ENCODE measurements around the gene LRSAM1.
A peak's percentile ranks its signal among the peaks of the same experiment; 100 is the strongest.

The LRSAM1 gene

GRCh38 chr9:127502706-127503378, 51.5 kb downstream of the LRSAM1 start:
- H3K23ac ChIP-seq (ENCODE audit: low read length) = no peak overlapping the region
- H3K18ac ChIP-seq (ENCODE audit: low read length) = no peak overlapping the region
- no peak for DNase-seq
- H3K4ac ChIP-seq (ENCODE audit: low read depth, low read length) = no peak overlapping the region
- no peak overlapping the region for H4K12ac ChIP-seq (ENCODE audit: low read depth, low read length)
- no peak overlapping the region for H2BK12ac ChIP-seq (ENCODE audit: low read length)
- no peaks in the 10 kb centered on the region for H3K79me2 ChIP-seq (ENCODE audit: control insufficient read depth, insufficient read depth, low read length, poor library complexity)
- no peak overlapping the region for H4K8ac ChIP-seq (ENCODE audit: low read depth, low read length)
- no peak overlapping the region for H3K14ac ChIP-seq (ENCODE audit: low read length)
- H3K4me3 ChIP-seq (ENCODE audit: low read depth, low read length) = no peak overlapping the region
- H2BK120ac ChIP-seq (ENCODE audit: insufficient read depth, low read length, poor library complexity) = no peak overlapping the region
- no peak overlapping the region for H2AFZ ChIP-seq (ENCODE audit: insufficient read depth, low read length, poor library complexity)
- peaks cover 2% of the 10 kb centered on the region for H3K79me1 ChIP-seq (ENCODE audit: low read length)
- peaks cover 6 to 9% of the 10 kb centered on the region in 2 experiments for H3K4me1 ChIP-seq (ENCODE audit: control insufficient read depth in 1 of 2, insufficient read depth in 2 of 2, low read length in 2 of 2)
- no peaks in the 10 kb centered on the region for H3K9me3 ChIP-seq (ENCODE audit: insufficient read depth, low read depth, low read length)
- H2AK5ac ChIP-seq (ENCODE audit: low read length) = no peak overlapping the region
- H3K27ac ChIP-seq (ENCODE audit: low read depth, low read length) = no peak overlapping the region
- peaks cover 56 to 61% of the 10 kb centered on the region in 2 experiments for H3K36me3 ChIP-seq (ENCODE audit: control insufficient read depth in 1 of 2, insufficient read depth in 2 of 2, low read length in 2 of 2)
- WGBS (ENCODE audit: extremely low coverage, insufficient coverage, insufficient read length) = no CpG with 5 or more reads among the region's 21 CpGs
- H4K91ac ChIP-seq (ENCODE audit: low read depth, low read length) = no peak overlapping the region
- no peak overlapping the region for H2BK5ac ChIP-seq (ENCODE audit: low read depth, low read length, poor library complexity)
- H3K9ac ChIP-seq (ENCODE audit: low read length) = no peak overlapping the region
- no peak overlapping the region for H3K4me2 ChIP-seq (ENCODE audit: low read length)
- H3K27me3 ChIP-seq (ENCODE audit: insufficient read depth, low read length) = no peaks in the 10 kb centered on the region

DNA sequence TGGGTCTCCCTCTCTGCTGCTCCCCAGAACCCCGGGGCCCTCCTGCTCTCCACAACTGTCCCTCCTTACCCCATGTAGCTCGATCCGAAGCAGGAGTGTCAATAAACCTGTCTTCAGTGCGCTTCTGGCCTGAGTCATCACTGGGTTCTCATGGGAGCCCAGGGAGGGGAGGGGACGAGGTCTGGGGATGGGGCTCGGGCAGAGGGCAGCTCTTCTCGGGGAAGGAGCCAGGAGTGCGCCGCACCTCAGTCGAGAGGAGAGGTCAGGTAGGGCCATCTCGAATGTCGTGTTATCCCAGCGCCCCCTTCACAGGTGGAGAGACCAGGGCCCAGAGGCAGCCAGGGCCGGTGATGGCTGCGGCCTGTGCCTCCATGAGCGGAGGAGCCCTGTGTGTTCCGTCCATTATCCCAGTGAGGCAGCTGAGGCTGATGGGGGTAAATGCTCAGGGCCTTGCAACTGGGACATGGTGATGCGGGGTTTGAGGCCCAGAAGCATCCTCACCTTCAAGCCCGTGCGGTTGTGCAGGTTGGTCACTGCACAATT, 52.1 kb downstream of the LRSAM1 start:
- no peak overlapping the region for H3K18ac ChIP-seq (ENCODE audit: low read length)

GRCh38 chr9:127503947-127504886, 52.9 kb downstream of the LRSAM1 start:
- H3K27ac ChIP-seq (ENCODE audit: low read depth, low read length) = no peak overlapping the region
- H3K27me3 ChIP-seq (ENCODE audit: insufficient read depth, low read length) = no peaks in the 10 kb centered on the region
- no peak overlapping the region for H3K4ac ChIP-seq (ENCODE audit: low read depth, low read length)
- H3K4me2 ChIP-seq (ENCODE audit: low read length) = no peak overlapping the region
- no CpG with 5 or more reads among the region's 25 CpGs for WGBS (ENCODE audit: extremely low coverage, insufficient coverage, insufficient read length)
- no peaks in the 10 kb centered on the region for H3K9me3 ChIP-seq (ENCODE audit: insufficient read depth, low read depth, low read length)
- H2AFZ ChIP-seq (ENCODE audit: insufficient read depth, low read length, poor library complexity) = no peak overlapping the region
- H3K23ac ChIP-seq (ENCODE audit: low read length) = no peak overlapping the region
- H2AK5ac ChIP-seq (ENCODE audit: low read length) = no peak overlapping the region
- no peak overlapping the region for H2BK120ac ChIP-seq (ENCODE audit: insufficient read depth, low read length, poor library complexity)
- no peaks in the 10 kb centered on the region for H3K79me2 ChIP-seq (ENCODE audit: control insufficient read depth, insufficient read depth, low read length, poor library complexity)
- H4K91ac ChIP-seq (ENCODE audit: low read depth, low read length) = peak overlapping the region; percentile 17
- H3K79me1 ChIP-seq (ENCODE audit: low read length) = peaks cover 2% of the 10 kb centered on the region
- no peak overlapping the region for H2BK5ac ChIP-seq (ENCODE audit: low read depth, low read length, poor library complexity)
- no peak overlapping the region for H3K4me3 ChIP-seq (ENCODE audit: low read depth, low read length)
- H4K12ac ChIP-seq (ENCODE audit: low read depth, low read length) = no peak overlapping the region
- no peak overlapping the region for H3K18ac ChIP-seq (ENCODE audit: low read length)
- DNase-seq = peak; percentile 76 to 88
- no peak overlapping the region for H3K9ac ChIP-seq (ENCODE audit: low read length)
- peak overlapping the region; percentile 10 for H3K14ac ChIP-seq (ENCODE audit: low read length)
- H2BK12ac ChIP-seq (ENCODE audit: low read length) = peak overlapping the region; percentile 35
- H3K4me1 ChIP-seq (ENCODE audit: control insufficient read depth in 1 of 2, insufficient read depth in 2 of 2, low read length in 2 of 2) = peaks cover 9 to 15% of the 10 kb centered on the region in 2 experiments
- peaks cover 68 to 70% of the 10 kb centered on the region in 2 experiments for H3K36me3 ChIP-seq (ENCODE audit: control insufficient read depth in 1 of 2, insufficient read depth in 2 of 2, low read length in 2 of 2)
- no peak overlapping the region for H4K8ac ChIP-seq (ENCODE audit: low read depth, low read length)

More for the DNA sequence above, 52.1 kb downstream of the LRSAM1 start:
- Histone ChIP-seq H4K8ac (ENCODE audit: low read depth, low read length) (no peak overlapping the region), H3K4me1 (ENCODE audit: control insufficient read depth in 1 of 2, insufficient read depth in 2 of 2, low read length in 2 of 2) (peaks cover 9 to 13% of the 10 kb centered on the region in 2 experiments), H3K4me2 (ENCODE audit: low read length) (no peak overlapping the region), H3K4ac (ENCODE audit: low read depth, low read length) (no peak overlapping the region), H3K79me2 (ENCODE audit: control insufficient read depth, insufficient read depth, low read length, poor library complexity) (no peaks in the 10 kb centered on the region), H3K9me3 (ENCODE audit: insufficient read depth, low read depth, low read length) (no peaks in the 10 kb centered on the region), H4K91ac (ENCODE audit: low read depth, low read length) (no peak overlapping the region), H3K36me3 (ENCODE audit: control insufficient read depth in 1 of 2, insufficient read depth in 2 of 2, low read length in 2 of 2) (peaks cover 60 to 64% of the 10 kb centered on the region in 2 experiments), H3K9ac (ENCODE audit: low read length) (no peak overlapping the region), H2BK12ac (ENCODE audit: low read length) (no peak overlapping the region), H3K27ac (ENCODE audit: low read depth, low read length) (no peak overlapping the region), H3K14ac (ENCODE audit: low read length) (no peak overlapping the region), H3K27me3 (ENCODE audit: insufficient read depth, low read length) (no peaks in the 10 kb centered on the region), H2AFZ (ENCODE audit: insufficient read depth, low read length, poor library complexity) (no peak overlapping the region), H4K12ac (ENCODE audit: low read depth, low read length) (no peak overlapping the region), H2BK5ac (ENCODE audit: low read depth, low read length, poor library complexity) (no peak overlapping the region), H3K79me1 (ENCODE audit: low read length) (peaks cover 2% of the 10 kb centered on the region), H2BK120ac (ENCODE audit: insufficient read depth, low read length, poor library complexity) (no peak overlapping the region), H2AK5ac (ENCODE audit: low read length) (no peak overlapping the region), H3K23ac (ENCODE audit: low read length) (no peak overlapping the region), H3K4me3 (ENCODE audit: low read depth, low read length) (no peak overlapping the region)
- DNase-seq = peak in 1 of 2 donors; percentile 15
- WGBS (ENCODE audit: extremely low coverage, insufficient coverage, insufficient read length) = no CpG with 5 or more reads among the region's 20 CpGs

DNA sequence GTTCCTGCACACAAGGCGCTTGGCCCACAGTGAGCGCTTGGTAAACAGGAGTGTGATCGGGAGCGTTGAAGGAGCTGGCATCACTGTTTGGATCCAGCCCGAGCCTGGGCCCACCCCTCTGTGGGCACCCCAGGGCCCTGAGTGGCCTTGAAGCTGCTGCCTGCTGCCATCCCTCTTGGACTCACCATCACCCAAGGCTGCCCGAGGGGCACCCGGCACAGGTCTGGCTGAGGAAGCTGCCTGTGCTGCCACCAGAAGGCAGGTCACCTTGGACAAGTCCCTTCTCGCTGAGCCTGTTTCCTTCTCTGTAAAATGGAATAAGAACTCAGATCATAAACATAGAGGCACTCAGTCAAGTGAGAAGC, 53.6 kb downstream of the LRSAM1 start:
- H3K14ac ChIP-seq (ENCODE audit: low read length) = no peak overlapping the region
- no peak overlapping the region for H3K4ac ChIP-seq (ENCODE audit: low read depth, low read length)
- no peak overlapping the region for H3K4me3 ChIP-seq (ENCODE audit: low read depth, low read length)
- no peak overlapping the region for H2BK12ac ChIP-seq (ENCODE audit: low read length)
- no peaks in the 10 kb centered on the region for H3K79me2 ChIP-seq (ENCODE audit: control insufficient read depth, insufficient read depth, low read length, poor library complexity)
- H3K36me3 ChIP-seq (ENCODE audit: control insufficient read depth in 1 of 2, insufficient read depth in 2 of 2, low read length in 2 of 2) = peaks cover 74 to 76% of the 10 kb centered on the region in 2 experiments
- H3K79me1 ChIP-seq (ENCODE audit: low read length) = peaks cover 2% of the 10 kb centered on the region
- no peak overlapping the region for H3K23ac ChIP-seq (ENCODE audit: low read length)
- no peaks in the 10 kb centered on the region for H3K9me3 ChIP-seq (ENCODE audit: insufficient read depth, low read depth, low read length)
- H3K9ac ChIP-seq (ENCODE audit: low read length) = no peak overlapping the region
- no peak overlapping the region for H3K4me2 ChIP-seq (ENCODE audit: low read length)
- H2AK5ac ChIP-seq (ENCODE audit: low read length) = no peak overlapping the region
- no peak overlapping the region for H2AFZ ChIP-seq (ENCODE audit: insufficient read depth, low read length, poor library complexity)
- H2BK120ac ChIP-seq (ENCODE audit: insufficient read depth, low read length, poor library complexity) = no peak overlapping the region
- DNase-seq = no peak
- H4K12ac ChIP-seq (ENCODE audit: low read depth, low read length) = no peak overlapping the region
- no peak overlapping the region for H2BK5ac ChIP-seq (ENCODE audit: low read depth, low read length, poor library complexity)
- no peaks in the 10 kb centered on the region for H3K27me3 ChIP-seq (ENCODE audit: insufficient read depth, low read length)
- H3K27ac ChIP-seq (ENCODE audit: low read depth, low read length) = no peak overlapping the region
- no peak overlapping the region for H3K18ac ChIP-seq (ENCODE audit: low read length)
- H4K91ac ChIP-seq (ENCODE audit: low read depth, low read length) = no peak overlapping the region
- WGBS (ENCODE audit: extremely low coverage, insufficient coverage, insufficient read length) = no CpG with 5 or more reads among the region's 8 CpGs
- no peak overlapping the region for H4K8ac ChIP-seq (ENCODE audit: low read depth, low read length)
- H3K4me1 ChIP-seq (ENCODE audit: control insufficient read depth in 1 of 2, insufficient read depth in 2 of 2, low read length in 2 of 2) = peaks cover 9 to 15% of the 10 kb centered on the region in 2 experiments
